Mammary epithelial cell (primary cell): ENCODE results near the gene SEC22A.

Source experiments
- EZH2 ChIP-seq: IDR thresholded peaks from 2 replicates; pipeline ENCODE4 v1.6.1; 2012; ENCODE audit warnings: low read length, inconsistent platforms, borderline replicate concordance
- TF ChIP-seq, protein P1 (sequence below), 2 donors: IDR thresholded peaks in 1 of 2; conservative IDR thresholded peaks in 1 of 2; 2 replicates each; pipeline ENCODE4 v1.5.1; 2011 to 2012; ENCODE audit warnings: inconsistent platforms in 2 of 2, low read length in 2 of 2, mild to moderate bottlenecking in 2 of 2, control low read depth in 1 of 2, low read depth in 1 of 2; ENCODE audit not compliant: insufficient read depth in 1 of 2; ENCODE audit errors: extremely low read depth in 1 of 2

DNA sequence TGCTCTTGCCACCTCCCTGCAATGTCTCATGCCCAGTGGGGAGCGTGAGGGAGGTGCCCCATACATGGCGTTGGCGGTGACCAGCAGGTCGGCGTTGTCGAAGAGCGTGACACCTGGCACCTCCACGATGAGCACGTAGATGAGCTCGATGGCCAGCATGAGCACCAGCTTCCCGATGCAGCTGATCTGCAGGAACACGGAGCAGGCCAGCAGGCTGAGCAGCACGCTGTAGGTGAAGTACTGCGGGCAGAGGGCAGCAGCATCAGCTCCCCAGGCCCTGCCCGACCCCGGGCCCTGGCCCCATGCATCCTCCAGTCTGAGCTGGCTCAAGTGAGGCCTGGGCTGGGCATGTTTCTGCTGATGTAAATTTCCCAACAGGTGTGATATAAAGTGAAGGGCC lies 98.3 kb downstream of the SEC22A start:
- TF ChIP-seq, protein P1, sequence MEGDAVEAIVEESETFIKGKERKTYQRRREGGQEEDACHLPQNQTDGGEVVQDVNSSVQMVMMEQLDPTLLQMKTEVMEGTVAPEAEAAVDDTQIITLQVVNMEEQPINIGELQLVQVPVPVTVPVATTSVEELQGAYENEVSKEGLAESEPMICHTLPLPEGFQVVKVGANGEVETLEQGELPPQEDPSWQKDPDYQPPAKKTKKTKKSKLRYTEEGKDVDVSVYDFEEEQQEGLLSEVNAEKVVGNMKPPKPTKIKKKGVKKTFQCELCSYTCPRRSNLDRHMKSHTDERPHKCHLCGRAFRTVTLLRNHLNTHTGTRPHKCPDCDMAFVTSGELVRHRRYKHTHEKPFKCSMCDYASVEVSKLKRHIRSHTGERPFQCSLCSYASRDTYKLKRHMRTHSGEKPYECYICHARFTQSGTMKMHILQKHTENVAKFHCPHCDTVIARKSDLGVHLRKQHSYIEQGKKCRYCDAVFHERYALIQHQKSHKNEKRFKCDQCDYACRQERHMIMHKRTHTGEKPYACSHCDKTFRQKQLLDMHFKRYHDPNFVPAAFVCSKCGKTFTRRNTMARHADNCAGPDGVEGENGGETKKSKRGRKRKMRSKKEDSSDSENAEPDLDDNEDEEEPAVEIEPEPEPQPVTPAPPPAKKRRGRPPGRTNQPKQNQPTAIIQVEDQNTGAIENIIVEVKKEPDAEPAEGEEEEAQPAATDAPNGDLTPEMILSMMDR (conservative IDR thresholded peaks at IDR 0.05 in 1 of 2, IDR thresholded peaks at IDR 0.05 in 1 of 2; ENCODE audit: extremely low read depth in 1 of 2, insufficient read depth in 1 of 2, low read depth in 1 of 2, low read length in 2 of 2): no peak
- TF ChIP-seq EZH2: no peak
